Measurements from ENCODE around the gene C5orf47. TPM values are rescaled to one million over a fixed set of nuclear protein-coding genes. Genes with fewer than 3 reads are reported as not detected.

The C5orf47 gene
- not detected for total RNA-seq (ENCODE audit: unreplicated experiment)
- long read RNA-seq = 0 reads

- no peaks in the 10 kb centered on the region for H3K9me3 Mint-ChIP-seq (ENCODE audit: unreplicated experiment)
- TF ChIP-seq CTCF (IDR thresholded peaks at IDR 0.05; ENCODE audit: partially characterized antibody, unreplicated experiment) = no peak
- peaks cover 2% of the 10 kb centered on the region for H3K27me3 Mint-ChIP-seq (ENCODE audit: unreplicated experiment)
- H3K27ac Mint-ChIP-seq (ENCODE audit: unreplicated experiment) = no peak within 1 kb of the TSS
- DNase-seq = no peak
- no peaks in the 10 kb centered on the region for H3K36me3 Mint-ChIP-seq (ENCODE audit: unreplicated experiment)
- no peaks in the 10 kb centered on the region for H3K4me1 Mint-ChIP-seq (ENCODE audit: low read depth, unreplicated experiment)
- no peak within 1 kb of the TSS for H3K4me3 Mint-ChIP-seq (ENCODE audit: unreplicated experiment)
Measured at GRCh38 chr5:173988554-173989431, at the start of gene C5orf47. Gene C5orf47 (plus strand): TSS chr5:173989170. CDS start chr5:173989264, 94 bp downstream.

- DNase-seq = no peak
- peaks cover 3% of the 10 kb centered on the region for H3K9me3 Mint-ChIP-seq (ENCODE audit: unreplicated experiment)
- no peak for TF ChIP-seq CTCF (IDR thresholded peaks at IDR 0.05; ENCODE audit: partially characterized antibody, unreplicated experiment)
- H3K27me3 Mint-ChIP-seq (ENCODE audit: unreplicated experiment) = no peaks in the 10 kb centered on the region
- no peaks in the 10 kb centered on the region for H3K36me3 Mint-ChIP-seq (ENCODE audit: unreplicated experiment)
- no peak overlapping the region for H3K4me3 Mint-ChIP-seq (ENCODE audit: unreplicated experiment)
- H3K4me1 Mint-ChIP-seq (ENCODE audit: low read depth, unreplicated experiment) = peaks cover 21% of the 10 kb centered on the region
- H3K27ac Mint-ChIP-seq (ENCODE audit: unreplicated experiment) = no peak overlapping the region
Measured at GRCh38 chr5:173940269-173940668, 48.7 kb upstream of the C5orf47 start.

GRCh38 chr5:173941102-173941501 lies 47.9 kb upstream of the C5orf47 start:
- no peaks in the 10 kb centered on the region for H3K36me3 Mint-ChIP-seq (ENCODE audit: unreplicated experiment)
- peaks cover 3% of the 10 kb centered on the region for H3K9me3 Mint-ChIP-seq (ENCODE audit: unreplicated experiment)
- no peak overlapping the region for H3K27ac Mint-ChIP-seq (ENCODE audit: unreplicated experiment)
- H3K4me3 Mint-ChIP-seq (ENCODE audit: unreplicated experiment) = no peak overlapping the region
- H3K27me3 Mint-ChIP-seq (ENCODE audit: unreplicated experiment) = no peaks in the 10 kb centered on the region
- H3K4me1 Mint-ChIP-seq (ENCODE audit: low read depth, unreplicated experiment) = peaks cover 13% of the 10 kb centered on the region
- TF ChIP-seq CTCF (IDR thresholded peaks at IDR 0.05; ENCODE audit: partially characterized antibody, unreplicated experiment) = no peak
- no peak for DNase-seq

- DNase-seq = no peak
- TF ChIP-seq CTCF (IDR thresholded peaks at IDR 0.05; ENCODE audit: partially characterized antibody, unreplicated experiment) = no peak
- no peaks in the 10 kb centered on the region for H3K27me3 Mint-ChIP-seq (ENCODE audit: unreplicated experiment)
- no peaks in the 10 kb centered on the region for H3K36me3 Mint-ChIP-seq (ENCODE audit: unreplicated experiment)
- H3K9me3 Mint-ChIP-seq (ENCODE audit: unreplicated experiment) = peaks cover 2% of the 10 kb centered on the region
- no peak overlapping the region for H3K4me3 Mint-ChIP-seq (ENCODE audit: unreplicated experiment)
- no peak overlapping the region for H3K27ac Mint-ChIP-seq (ENCODE audit: unreplicated experiment)
- H3K4me1 Mint-ChIP-seq (ENCODE audit: low read depth, unreplicated experiment) = peaks cover 12% of the 10 kb centered on the region
Measured at GRCh38 chr5:173941758-173942401, 47.1 kb upstream of the C5orf47 start.

GRCh38 chr5:173944511-173944910 lies 44.5 kb upstream of the C5orf47 start:
- Mint-ChIP-seq H3K27ac (ENCODE audit: unreplicated experiment) (no peak overlapping the region), H3K36me3 (ENCODE audit: unreplicated experiment) (no peaks in the 10 kb centered on the region), H3K4me1 (ENCODE audit: low read depth, unreplicated experiment) (peaks cover 12% of the 10 kb centered on the region), H3K9me3 (ENCODE audit: unreplicated experiment) (peaks cover 2% of the 10 kb centered on the region), H3K27me3 (ENCODE audit: unreplicated experiment) (peaks cover 4% of the 10 kb centered on the region), H3K4me3 (ENCODE audit: unreplicated experiment) (no peak overlapping the region)
- no peak for DNase-seq
- TF ChIP-seq CTCF (IDR thresholded peaks at IDR 0.05; ENCODE audit: partially characterized antibody, unreplicated experiment) = no peak

Data from glutamatergic neuron (in vitro differentiated cells).